Measurements from ENCODE around the gene SLC35G1.

Gene SLC35G1

DNA sequence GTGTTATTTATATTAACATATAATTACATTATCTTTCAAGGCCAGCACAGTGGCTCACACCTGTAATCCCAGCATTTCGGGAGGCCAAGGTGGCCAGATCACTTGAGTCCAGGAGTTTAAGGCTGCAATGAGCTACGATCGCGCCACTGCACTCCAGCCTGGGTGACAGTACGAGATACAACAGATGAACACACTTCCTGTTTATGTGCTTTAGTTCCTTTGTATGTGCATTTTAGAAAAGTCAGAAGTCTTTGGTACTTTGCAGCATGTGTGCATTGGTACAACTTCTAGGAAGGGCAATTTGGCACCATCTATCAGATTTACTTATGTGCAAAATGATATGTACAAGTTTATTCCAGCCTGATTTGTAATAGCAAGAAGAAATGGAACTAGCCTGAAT is 13.3 kb downstream of the SLC35G1 start:
- Histone ChIP-seq H3K79me2 (ENCODE audit: insufficient read depth, low read length) (no peaks in the 10 kb centered on the region), H3F3A (ENCODE audit: insufficient read depth, low read length) (no peaks in the 10 kb centered on the region), H2AFZ (ENCODE audit: low read length) (no peak overlapping the region), H3K9me2 (ENCODE audit: low read depth, low read length) (no peaks in the 10 kb centered on the region), H3K36me3 (ENCODE audit: insufficient read depth, low read length) (no peaks in the 10 kb centered on the region), H3K4me1 (ENCODE audit: insufficient read depth, low read length, severe bottlenecking) (no peaks in the 10 kb centered on the region), H3K9me3 (ENCODE audit: low read length) (no peaks in the 10 kb centered on the region), H3K27me3 (ENCODE audit: insufficient read depth, low read length) (no peaks in the 10 kb centered on the region), H3K27ac (ENCODE audit: low read depth, low read length, poor library complexity, severe bottlenecking) (no peak overlapping the region), H3K4me2 (ENCODE audit: low read length) (no peak overlapping the region), H3K4me3 (ENCODE audit: low read depth, low read length, poor library complexity, severe bottlenecking) (no peak overlapping the region), H3K9ac (ENCODE audit: low read length) (no peak overlapping the region), H4K20me1 (ENCODE audit: insufficient read depth, low read length) (no peaks in the 10 kb centered on the region)
- no peak for TF ChIP-seq EZH2 (IDR thresholded peaks at IDR 0.05; ENCODE audit: borderline replicate concordance, low read length)
- TF ChIP-seq, protein P1, sequence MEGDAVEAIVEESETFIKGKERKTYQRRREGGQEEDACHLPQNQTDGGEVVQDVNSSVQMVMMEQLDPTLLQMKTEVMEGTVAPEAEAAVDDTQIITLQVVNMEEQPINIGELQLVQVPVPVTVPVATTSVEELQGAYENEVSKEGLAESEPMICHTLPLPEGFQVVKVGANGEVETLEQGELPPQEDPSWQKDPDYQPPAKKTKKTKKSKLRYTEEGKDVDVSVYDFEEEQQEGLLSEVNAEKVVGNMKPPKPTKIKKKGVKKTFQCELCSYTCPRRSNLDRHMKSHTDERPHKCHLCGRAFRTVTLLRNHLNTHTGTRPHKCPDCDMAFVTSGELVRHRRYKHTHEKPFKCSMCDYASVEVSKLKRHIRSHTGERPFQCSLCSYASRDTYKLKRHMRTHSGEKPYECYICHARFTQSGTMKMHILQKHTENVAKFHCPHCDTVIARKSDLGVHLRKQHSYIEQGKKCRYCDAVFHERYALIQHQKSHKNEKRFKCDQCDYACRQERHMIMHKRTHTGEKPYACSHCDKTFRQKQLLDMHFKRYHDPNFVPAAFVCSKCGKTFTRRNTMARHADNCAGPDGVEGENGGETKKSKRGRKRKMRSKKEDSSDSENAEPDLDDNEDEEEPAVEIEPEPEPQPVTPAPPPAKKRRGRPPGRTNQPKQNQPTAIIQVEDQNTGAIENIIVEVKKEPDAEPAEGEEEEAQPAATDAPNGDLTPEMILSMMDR (IDR thresholded peaks at IDR 0.05; ENCODE audit: low read length) = no peak

DNA sequence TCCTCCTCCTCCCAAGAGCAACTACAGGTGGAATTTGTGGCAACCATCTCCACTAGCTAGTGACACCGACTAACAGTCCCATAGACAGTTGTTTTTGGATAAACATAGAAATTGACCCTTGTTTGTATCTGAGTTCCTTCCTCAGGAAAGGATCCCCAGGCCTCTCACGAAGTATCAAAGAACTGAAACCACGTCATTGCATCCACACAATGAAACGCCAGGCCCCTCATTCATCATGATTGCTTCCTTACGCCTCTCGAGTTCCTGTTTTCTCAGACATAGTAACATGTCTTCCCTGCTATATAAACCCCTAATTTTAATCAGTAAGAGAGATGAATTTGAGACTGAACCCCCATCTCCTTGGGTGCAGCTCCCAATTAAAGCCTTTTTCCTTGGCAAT is 18.1 kb downstream of the SLC35G1 start:
- no peaks in the 10 kb centered on the region for H3F3A ChIP-seq (ENCODE audit: insufficient read depth, low read length)
- no peaks in the 10 kb centered on the region for H3K36me3 ChIP-seq (ENCODE audit: insufficient read depth, low read length)
- H3K4me2 ChIP-seq (ENCODE audit: low read length) = no peak overlapping the region
- no peaks in the 10 kb centered on the region for H3K79me2 ChIP-seq (ENCODE audit: insufficient read depth, low read length)
- no peak overlapping the region for H3K27ac ChIP-seq (ENCODE audit: low read depth, low read length, poor library complexity, severe bottlenecking)
- H3K4me3 ChIP-seq (ENCODE audit: low read depth, low read length, poor library complexity, severe bottlenecking) = no peak overlapping the region
- H2AFZ ChIP-seq (ENCODE audit: low read length) = no peak overlapping the region
- TF ChIP-seq EZH2 (IDR thresholded peaks at IDR 0.05; ENCODE audit: borderline replicate concordance, low read length) = no peak
- TF ChIP-seq, protein P1 (IDR thresholded peaks at IDR 0.05; ENCODE audit: low read length) = no peak
- no peaks in the 10 kb centered on the region for H3K4me1 ChIP-seq (ENCODE audit: insufficient read depth, low read length, severe bottlenecking)
- no peak overlapping the region for H3K9ac ChIP-seq (ENCODE audit: low read length)
- H3K9me2 ChIP-seq (ENCODE audit: low read depth, low read length) = no peaks in the 10 kb centered on the region
- H3K9me3 ChIP-seq (ENCODE audit: low read length) = no peaks in the 10 kb centered on the region
- H4K20me1 ChIP-seq (ENCODE audit: insufficient read depth, low read length) = no peaks in the 10 kb centered on the region
- H3K27me3 ChIP-seq (ENCODE audit: insufficient read depth, low read length) = no peaks in the 10 kb centered on the region

DNA sequence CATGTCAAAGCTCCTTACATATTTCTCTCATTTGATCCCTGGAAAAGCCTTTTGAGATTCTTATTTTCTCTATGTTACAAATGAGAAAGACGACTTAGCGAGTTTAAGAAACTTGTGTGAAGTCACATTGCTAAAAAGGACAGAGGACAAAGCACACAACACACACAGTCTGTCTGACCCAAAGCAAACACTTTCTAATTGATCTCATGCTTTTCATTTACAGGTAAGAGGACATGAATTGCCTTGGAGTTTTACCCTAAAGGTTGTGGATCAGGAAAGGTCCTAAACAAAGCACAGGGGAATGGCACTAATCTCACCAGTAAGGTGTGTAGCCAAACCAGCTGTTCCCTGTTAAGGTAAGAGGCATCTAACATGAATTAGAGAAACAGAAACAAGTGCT is 18.7 kb downstream of the SLC35G1 start:
- Histone ChIP-seq H3K27ac (ENCODE audit: low read depth, low read length, poor library complexity, severe bottlenecking) (no peak overlapping the region), H3K4me3 (ENCODE audit: low read depth, low read length, poor library complexity, severe bottlenecking) (no peak overlapping the region), H2AFZ (ENCODE audit: low read length) (no peak overlapping the region), H3K9me2 (ENCODE audit: low read depth, low read length) (no peaks in the 10 kb centered on the region), H3K79me2 (ENCODE audit: insufficient read depth, low read length) (no peaks in the 10 kb centered on the region), H3K9ac (ENCODE audit: low read length) (no peak overlapping the region), H4K20me1 (ENCODE audit: insufficient read depth, low read length) (no peaks in the 10 kb centered on the region), H3K27me3 (ENCODE audit: insufficient read depth, low read length) (no peaks in the 10 kb centered on the region), H3K4me2 (ENCODE audit: low read length) (no peak overlapping the region), H3K36me3 (ENCODE audit: insufficient read depth, low read length) (no peaks in the 10 kb centered on the region), H3F3A (ENCODE audit: insufficient read depth, low read length) (no peaks in the 10 kb centered on the region), H3K4me1 (ENCODE audit: insufficient read depth, low read length, severe bottlenecking) (no peaks in the 10 kb centered on the region), H3K9me3 (ENCODE audit: low read length) (no peaks in the 10 kb centered on the region)
- TF ChIP-seq, protein P1 (IDR thresholded peaks at IDR 0.05; ENCODE audit: low read length) = no peak
- TF ChIP-seq EZH2 (IDR thresholded peaks at IDR 0.05; ENCODE audit: borderline replicate concordance, low read length) = no peak

Measured in OCI-LY1 (cell line).